ENCODE data around the gene RBM43.
"Not testable (repeated sequence)": the region's sequence is repeated elsewhere in the genome, so short reads cannot be mapped to it uniquely, and the experiment has no call there.

The RBM43 gene

GRCh38 chr2:151267537-151267936 is 5.9 kb upstream of the RBM43 start:
- no peak for DNase-seq

DNA sequence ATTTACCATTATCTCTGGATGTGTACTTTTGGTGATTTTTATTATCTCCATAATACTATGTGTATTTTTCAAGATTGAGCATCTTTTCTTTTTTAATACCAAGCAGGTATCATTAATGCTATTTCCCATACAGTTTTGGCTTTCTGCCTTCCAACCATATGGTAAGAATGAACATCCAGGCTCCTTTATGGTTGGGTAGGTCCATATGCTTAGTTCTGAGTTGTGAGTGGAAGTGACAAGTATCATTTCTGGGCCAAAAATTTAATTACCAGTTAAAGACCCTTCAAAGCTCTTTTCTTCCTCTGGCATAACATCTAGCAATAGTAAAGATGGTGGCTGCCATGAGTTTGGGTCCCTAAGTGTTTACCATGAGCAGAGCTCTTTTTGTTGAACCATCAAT is 4.3 kb upstream of the RBM43 start:
- no peak for DNase-seq

- DNase-seq, result no peak
These were observed 2.6 kb upstream of the RBM43 start for GRCh38 chr2:151264157-151264825.

GRCh38 chr2:151262629-151263028 is 966 bp upstream of the RBM43 start:
- DNase-seq, result no peak

DNA sequence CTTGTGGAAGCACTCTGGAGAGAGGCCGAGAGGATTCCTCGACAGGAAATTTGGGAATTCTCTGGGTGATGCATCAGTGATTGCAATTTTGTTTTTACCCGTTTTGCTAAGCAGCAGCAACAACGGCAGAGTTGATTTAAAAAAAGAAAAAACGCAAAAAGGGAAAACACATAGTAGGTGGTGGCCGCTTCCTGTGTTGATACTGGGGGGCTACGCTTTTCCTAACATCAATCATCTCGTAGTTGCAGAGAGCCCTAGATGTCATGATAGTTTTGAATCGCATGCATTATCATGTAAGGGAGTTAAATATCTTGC is 271 bp upstream of the RBM43 start:
- DNase-seq, result peak in 1 of 2 experiments; percentile 15

DNA sequence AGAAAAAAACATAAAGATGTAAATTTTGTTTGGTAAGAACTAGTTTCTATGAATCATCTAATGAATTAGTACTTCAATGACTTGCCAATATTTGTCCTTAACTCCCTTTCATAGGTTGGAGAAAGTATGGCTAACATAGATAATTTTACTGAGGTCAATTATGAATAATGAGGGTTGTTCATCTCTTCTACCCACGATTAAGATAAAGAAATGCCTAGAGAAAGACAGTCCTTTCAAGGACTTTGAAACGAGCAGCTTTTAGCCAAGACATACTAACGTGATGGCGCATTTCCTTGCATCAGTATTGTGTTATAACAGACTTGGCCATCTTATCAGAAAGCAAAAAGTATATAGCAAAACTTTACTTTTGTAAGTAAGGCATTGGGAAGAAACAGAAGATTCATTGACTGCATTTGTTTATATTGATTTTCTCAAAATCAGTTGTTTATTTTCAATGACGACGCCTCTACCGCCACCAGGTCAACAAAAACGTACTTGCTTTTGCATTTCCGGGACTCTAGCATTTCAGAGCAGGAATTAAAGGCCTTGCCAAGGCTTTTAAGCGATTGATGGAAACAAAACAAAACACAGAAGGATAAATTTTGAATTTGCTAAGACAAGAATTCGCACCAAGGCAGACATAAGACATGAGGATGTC is 961 bp downstream of the RBM43 start:
- peak; percentile 37 to 59 for DNase-seq

GRCh38 chr2:151258121-151258520 is 3.5 kb downstream of the RBM43 start:
- DNase-seq, result no peak

- no peak for DNase-seq
These were observed 9.0 kb downstream of the RBM43 start for GRCh38 chr2:151252646-151253045.

DNA sequence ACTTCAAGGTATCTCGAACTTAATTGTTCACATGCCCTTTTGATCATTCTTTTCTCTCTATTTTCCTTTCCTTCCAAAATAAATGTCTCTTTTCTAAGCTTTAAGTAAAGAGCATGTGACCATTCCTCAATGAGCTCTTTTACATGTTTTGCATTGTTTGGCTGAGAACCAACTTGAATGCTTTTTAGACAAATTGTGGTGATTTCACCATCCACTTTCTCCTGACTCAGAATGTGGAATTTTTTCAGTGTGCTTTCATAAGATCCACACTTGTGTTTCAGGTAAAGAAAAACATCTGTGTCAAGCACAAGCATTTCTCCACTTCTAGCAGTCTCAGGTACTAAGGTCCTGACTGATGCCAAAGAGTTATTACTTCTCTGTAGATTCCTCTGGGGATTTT is 10.7 kb downstream of the RBM43 start:
- DNase-seq, result no peak

DNA sequence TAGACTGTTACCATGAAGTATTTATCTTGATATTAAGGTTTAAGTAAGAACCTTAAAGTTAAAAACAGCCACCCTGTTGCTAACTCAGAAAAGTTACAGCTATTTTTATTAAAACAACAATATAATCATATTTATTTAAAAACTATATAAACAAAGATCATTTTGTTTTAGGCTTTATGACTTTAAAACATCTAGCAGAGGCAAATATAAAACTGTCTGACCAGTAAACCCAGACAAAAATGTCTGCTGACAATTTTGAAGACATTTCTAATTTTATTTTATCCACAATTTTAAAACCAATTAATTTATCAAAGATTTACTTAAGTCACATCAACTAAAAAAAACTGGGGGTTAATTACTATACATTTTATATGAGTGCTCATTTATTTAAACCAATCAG is 14.2 kb downstream of the RBM43 start:
- DNase-seq, result no peak

DNA sequence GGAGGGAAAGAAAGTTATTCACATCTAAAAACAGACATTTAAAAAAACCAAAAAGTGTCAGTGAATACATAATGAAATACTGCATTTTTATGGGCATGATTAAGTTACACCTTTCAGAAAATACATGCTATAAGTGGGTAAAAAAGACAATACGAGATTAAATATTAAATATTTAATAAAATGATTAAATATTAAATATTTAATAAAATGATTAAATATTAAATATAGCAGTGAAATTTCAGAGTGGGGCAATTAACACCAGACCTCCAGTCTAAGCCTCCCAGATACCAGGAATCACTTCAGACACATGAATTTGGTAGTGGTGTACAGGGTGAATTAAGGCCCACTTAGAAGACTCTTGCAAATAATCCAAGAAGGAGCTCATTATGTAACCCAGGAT is 15.5 kb downstream of the RBM43 start:
- DNase-seq, result no peak

DNA sequence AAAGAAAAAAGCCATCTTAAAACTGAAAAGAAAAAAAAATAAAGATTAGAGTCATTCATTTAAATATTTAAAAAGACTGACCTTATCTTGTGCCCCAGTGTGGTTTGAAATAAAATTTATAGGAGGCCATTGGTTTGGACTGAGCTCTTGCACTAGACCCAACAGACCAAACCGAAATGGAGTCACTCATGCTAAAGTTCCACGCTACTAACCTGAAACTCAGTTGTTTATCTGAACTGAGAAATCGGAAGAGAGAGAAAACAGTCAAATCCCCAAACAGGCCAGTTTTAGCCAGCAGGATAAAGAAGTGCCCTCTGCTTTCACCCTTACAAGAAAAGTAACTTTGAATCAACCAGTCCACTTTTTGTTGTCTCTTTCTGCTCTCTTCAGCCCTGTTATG is 18.2 kb downstream of the RBM43 start:
- DNase-seq, result no peak

GRCh38 chr2:151241224-151241623 is 20.4 kb downstream of the RBM43 start:
- DNase-seq, result no peak

GRCh38 chr2:151240433-151240832 is 21.2 kb downstream of the RBM43 start:
- DNase-seq, result no peak

GRCh38 chr2:151239624-151240023 is 22.0 kb downstream of the RBM43 start:
- DNase-seq, result no peak

DNA sequence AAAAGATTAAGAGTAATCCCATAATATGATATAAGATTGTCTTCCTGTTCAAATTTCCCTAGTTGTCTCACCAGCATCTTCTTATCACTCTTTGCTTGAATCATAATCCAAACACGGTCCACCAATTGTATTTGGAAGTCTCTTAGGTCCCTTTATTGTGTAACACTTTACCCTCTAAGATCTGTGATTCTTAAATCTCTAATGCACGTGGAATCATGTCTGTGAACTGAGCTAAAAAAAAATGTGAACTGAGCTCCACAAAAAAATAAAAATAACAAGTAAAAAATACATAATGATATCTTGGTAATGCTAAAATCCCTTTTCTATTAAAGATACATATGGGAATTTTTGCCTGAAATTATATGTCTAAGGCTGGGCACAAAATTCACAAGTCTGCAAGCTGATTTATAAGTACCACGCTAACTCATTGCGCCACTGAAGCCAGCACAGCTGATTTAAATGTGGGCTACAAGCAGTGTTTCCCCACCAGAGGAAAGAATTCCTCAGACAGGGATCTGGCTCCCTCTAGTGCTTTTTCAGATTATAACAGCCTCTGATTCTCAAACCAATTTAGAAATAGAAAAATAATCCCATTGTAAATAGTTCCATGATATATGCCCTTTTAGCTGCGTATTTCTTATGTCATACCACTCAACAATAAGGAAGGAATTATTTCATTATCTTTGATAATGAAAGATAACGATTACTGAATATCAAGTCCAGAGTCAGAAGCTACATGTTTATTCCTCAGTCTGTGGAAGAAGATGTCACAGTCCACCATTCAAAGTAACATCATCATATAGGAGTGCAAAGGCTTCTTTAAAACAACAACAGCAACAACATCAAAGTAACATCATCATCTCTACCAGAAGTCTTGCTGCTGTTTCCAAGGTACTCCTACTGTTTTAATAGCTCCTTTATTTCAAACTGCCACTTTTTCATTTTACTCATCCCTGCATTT is 22.9 kb downstream of the RBM43 start:
- peak; percentile 52 to 65 for DNase-seq

GRCh38 chr2:151237422-151238025 is 24.1 kb downstream of the RBM43 start:
- DNase-seq, result no peak

DNA sequence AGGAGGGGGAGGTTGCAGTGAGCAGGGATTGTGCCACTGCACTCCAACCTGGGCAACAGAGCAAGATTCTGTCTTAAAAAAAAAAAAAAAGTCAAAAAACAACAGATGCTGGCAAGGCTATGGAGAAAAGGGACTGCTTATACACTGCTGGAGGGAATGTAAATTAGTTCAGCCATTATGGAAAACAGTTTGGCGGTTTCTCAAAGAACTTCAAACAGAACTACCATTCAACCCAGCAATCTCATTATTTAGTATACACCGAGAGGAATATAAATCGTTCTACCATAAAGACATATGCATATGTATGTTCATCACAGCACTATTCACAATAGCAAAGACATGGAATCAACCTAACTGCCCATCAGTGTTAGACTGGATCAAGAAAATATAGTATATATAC is 27.9 kb downstream of the RBM43 start:
- not testable (repeated sequence) for DNase-seq

DNA sequence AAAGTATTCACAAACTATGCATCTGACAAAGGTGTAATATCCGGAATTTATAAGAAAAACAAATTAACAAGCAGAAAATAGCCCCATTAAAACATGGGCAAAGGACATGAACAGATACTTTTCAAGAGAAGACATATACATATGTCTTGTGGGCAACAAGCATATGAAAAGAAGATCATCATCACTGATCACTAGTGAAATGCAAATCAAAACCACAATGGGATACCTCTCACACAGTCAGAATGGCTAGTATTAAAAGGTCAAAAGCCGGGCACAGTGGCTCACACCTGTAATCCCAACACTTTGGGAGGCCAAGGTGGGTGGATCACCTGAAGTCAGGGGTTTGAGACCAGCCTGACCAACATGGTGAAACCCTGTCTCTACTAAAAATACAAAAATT is 28.4 kb downstream of the RBM43 start:
- DNase-seq, result not testable (repeated sequence)

GRCh38 chr2:151230627-151231140 is 31.0 kb downstream of the RBM43 start:
- peak; percentile 11 to 19 for DNase-seq

DNA sequence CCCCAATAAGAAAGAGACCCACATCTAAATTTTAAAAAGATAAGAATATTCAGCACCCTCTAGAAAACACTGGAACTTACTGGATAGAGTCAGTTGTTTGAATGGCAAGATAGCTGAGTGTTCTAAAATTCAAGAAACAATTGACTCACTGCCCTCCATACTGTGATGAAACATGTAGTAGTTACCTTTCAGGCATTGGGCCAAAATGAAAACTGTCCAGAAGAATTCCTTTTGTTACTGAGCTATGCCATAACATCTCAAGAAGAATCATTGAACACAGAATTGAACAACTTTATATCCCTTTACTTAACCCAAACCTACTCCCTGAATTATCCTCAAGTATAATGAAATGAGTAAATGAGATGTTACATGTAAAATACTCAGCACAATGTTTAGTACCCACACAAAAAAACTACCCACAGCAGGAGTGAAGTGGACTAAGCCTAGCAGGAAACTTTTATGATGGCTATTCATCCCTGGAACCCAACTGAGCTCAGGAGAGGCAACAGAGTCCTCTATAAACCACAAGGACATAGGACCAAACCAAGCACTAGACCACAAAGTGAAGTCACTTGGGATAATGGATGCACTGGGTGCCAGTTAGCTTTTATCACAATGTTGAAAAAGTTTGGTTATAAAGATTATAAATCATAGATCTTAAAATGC is 32.7 kb downstream of the RBM43 start:
- DNase-seq, result no peak

- DNase-seq, result no peak
These were observed 44.3 kb downstream of the RBM43 start for GRCh38 chr2:151217343-151217742.

GRCh38 chr2:151207100-151207499 is 54.6 kb downstream of the RBM43 start:
- DNase-seq, result no peak

Measured in AML-193 (cell line).